Measurements from ENCODE around the gene SMS.

DNA sequence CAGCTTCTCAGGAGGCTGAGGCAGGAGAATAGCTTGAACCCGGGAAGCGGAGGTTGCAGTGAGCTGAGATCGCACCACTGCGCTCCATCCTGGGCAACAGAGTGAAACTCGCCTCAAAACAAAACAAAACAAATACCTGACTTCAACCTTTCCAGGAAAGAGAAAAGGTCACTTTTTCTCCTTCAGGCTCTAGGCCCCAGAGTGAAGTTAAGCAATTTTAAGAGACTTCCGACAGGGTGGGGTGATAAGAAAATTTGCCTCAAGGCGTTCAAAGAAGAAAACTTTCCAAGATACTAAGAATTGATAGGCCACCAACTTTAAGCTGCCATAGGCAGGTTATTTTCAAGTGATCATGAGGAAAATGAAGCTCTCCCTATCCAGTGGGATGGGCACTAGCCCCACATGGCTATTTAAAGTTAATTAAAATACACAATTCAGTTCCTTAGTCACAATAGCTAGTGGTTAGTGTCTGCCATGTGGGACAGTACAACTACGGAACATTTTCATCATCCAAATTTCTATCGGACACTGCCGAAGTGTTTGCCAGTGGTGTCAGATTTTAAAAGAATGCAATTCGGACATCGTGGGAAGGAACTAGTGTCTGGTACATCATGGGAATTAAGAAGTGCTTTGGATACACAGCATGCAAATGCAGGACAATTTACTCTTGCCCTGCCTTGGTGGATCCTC lies 33.0 kb downstream of the SMS start:
- TF ChIP-seq, protein P1, sequence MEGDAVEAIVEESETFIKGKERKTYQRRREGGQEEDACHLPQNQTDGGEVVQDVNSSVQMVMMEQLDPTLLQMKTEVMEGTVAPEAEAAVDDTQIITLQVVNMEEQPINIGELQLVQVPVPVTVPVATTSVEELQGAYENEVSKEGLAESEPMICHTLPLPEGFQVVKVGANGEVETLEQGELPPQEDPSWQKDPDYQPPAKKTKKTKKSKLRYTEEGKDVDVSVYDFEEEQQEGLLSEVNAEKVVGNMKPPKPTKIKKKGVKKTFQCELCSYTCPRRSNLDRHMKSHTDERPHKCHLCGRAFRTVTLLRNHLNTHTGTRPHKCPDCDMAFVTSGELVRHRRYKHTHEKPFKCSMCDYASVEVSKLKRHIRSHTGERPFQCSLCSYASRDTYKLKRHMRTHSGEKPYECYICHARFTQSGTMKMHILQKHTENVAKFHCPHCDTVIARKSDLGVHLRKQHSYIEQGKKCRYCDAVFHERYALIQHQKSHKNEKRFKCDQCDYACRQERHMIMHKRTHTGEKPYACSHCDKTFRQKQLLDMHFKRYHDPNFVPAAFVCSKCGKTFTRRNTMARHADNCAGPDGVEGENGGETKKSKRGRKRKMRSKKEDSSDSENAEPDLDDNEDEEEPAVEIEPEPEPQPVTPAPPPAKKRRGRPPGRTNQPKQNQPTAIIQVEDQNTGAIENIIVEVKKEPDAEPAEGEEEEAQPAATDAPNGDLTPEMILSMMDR (IDR thresholded peaks at IDR 0.05) = no peak
- TF ChIP-seq POLR2AphosphoS5 (IDR thresholded peaks at IDR 0.05) = no peak
- TF ChIP-seq POLR2A (IDR thresholded peaks at IDR 0.05) = no peak

All from breast epithelium (tissue), 3 donors.